Measurements from ENCODE around the gene SVIL. TPM values are rescaled to one million over a fixed set of nuclear protein-coding genes. Genes with fewer than 3 reads are reported as not detected.
"Not testable (repeated sequence)": the region's sequence is repeated elsewhere in the genome, so short reads cannot be mapped to it uniquely, and the experiment has no call there.

The SVIL gene
- polyA plus RNA-seq, 12 donors, result 54.5 to 267 (median 193) TPM

DNA sequence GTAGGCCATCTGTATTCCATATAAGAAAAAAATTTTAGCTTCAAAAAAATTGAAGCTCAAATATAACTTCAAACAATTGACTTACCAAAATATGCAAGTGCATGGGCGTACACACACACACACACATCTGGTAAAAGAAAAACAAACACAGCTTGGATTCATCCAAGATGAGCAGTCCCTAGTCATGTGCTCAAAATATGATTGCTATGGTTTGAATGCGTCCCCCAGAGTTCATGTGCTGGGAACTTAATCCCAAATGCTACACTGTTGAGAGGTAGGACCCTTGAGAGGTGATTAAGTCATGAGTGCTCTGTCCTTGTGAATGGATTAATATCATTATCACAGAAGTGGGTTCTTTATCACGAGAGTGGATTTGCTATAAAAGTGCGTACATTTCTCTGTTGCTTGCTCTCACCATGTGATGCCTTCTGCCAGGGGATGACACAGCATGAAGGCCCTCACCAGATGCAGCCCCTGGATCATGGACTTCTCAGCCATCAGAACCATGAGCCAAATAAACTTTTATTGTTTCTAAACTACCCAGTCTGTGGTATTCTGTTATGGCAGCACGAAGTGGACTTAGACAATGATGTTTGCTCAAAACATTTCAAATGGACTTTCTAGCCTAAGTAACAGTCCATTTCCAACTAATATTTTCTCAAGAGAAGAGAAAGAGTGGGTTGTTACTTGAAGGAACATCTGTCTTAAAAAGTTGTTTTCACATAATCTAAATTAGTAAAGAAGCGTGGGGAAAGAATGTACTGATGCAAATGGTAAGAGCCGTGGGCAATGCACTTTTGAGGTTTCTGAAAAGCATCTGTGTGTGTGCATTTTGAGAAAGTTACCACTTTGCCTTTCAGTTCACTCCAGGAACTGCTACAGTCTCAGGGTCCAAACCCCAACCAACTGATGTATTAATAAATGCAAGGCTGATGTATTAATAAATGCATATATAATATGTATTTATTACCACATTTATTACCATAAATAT, 15.1 kb upstream of the SVIL start:
- no peak for DNase-seq

- DNase-seq, result no peak
Measured at GRCh38 chr10:29648983-29649268, 14.2 kb upstream of the SVIL start.

DNA sequence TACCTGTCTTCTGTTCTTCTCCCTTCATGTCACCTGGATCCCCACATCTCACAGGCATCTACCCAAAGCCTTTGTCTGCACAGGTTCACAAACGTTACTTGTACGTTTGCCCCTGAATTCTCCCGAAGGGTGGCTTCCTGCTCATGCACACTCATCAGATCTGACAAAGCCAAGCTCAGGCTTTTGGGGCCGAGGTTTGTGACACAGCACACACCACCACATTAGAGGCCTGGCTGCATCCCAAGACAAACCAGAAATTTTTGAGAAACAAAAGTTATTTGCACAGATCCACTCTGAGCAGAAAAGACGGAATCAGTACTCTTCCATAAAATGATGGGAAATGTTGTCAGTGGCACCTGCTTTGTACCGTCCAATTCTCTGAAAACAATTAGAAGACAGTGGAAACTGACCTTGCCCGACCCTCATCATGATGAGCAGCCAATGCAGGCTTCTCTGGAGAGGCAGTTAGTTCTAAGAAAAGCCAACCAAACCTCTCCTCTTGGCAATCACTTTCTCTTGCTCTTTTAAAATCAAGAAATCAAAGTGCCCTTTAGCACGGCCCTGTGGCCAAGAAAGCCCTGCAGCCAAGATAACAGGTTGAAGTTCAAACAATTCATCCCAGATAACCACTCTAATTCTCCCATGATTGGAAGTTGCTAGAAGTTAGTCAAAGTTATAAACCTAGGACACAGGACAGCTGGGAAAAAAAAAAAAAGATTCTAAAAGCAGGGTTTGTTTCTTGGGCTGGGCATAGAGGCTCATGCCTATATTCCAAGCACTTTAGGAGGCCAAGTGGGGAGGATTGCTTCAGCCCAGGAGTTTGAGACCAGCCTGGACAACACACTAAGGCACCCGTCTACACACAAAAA, 13.6 kb upstream of the SVIL start:
- no peak for DNase-seq

DNA sequence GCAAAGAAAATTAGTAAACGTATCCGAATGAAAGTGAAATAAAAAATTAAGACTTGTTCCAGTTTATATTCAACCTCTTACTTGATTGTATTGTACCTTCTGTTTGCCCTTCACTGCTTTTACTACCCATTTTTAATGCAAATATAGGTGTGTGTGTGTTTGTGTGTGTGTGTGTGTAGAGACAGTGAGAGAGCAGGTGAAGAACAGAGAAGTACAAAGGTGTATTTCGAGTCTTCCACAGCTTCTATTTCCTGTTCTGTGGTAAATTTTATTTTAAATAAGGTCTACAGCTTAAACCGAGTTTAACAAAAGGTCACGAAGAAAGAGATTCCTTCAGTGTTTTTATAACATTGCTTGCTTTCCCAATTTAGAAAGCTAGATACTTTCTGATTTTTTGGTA, 12.7 kb upstream of the SVIL start:
- no peak for DNase-seq

- DNase-seq, result peak; percentile 71
Measured at GRCh38 chr10:29646960-29647461, 12.2 kb upstream of the SVIL start.

- no peak for DNase-seq
Measured at GRCh38 chr10:29646238-29646902, 11.6 kb upstream of the SVIL start.

GRCh38 chr10:29643771-29644501, 9.2 kb upstream of the SVIL start:
- DNase-seq, result peak; percentile 83

- peak; percentile 82 for DNase-seq
Measured at GRCh38 chr10:29642990-29643389, 8.2 kb upstream of the SVIL start.

GRCh38 chr10:29637537-29637936, 2.8 kb upstream of the SVIL start:
- no peak for DNase-seq

GRCh38 chr10:29636178-29636577, 1.4 kb upstream of the SVIL start:
- no peak for DNase-seq

DNA sequence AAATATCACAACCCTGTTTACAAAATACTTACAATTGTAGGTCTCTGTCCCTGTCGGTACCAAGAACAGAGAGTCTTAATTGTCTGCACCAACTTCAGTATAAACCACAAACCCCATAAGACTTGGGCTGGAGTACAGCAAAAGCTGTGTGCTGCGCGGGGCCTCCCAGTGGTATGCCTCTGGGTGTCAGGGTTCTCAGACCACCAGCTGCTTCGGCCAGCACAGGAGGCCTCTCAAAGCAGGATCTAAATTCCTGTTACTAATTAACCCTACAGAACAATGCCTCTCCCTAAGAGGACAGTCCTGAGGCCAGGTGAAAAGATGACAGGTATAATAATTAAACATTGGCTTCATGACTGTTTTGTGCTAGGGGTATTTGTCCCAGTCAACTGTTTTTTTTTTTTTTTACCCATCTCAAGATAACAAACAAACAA, 957 bp upstream of the SVIL start:
- no peak for DNase-seq

- DNase-seq, result no peak
Measured at GRCh38 chr10:29634105-29634504, 666 bp downstream of the SVIL start.

DNA sequence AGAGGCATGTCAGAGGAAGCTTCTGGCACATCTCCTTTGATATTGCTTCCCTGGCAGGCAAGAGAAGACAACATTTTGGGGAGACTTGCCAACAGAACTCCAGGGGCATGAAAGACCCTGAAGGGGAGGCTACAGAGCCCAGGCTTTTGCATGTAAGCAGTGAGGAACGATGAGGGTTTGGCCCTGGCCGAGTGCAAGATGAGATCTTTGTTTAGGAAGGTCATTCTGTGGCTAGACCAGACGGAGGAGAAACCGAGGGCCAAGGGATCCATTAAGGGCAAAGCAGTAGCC, 3.8 kb downstream of the SVIL start:
- DNase-seq, result no peak

GRCh38 chr10:29630205-29631048, 4.3 kb downstream of the SVIL start:
- DNase-seq, result no peak

DNA sequence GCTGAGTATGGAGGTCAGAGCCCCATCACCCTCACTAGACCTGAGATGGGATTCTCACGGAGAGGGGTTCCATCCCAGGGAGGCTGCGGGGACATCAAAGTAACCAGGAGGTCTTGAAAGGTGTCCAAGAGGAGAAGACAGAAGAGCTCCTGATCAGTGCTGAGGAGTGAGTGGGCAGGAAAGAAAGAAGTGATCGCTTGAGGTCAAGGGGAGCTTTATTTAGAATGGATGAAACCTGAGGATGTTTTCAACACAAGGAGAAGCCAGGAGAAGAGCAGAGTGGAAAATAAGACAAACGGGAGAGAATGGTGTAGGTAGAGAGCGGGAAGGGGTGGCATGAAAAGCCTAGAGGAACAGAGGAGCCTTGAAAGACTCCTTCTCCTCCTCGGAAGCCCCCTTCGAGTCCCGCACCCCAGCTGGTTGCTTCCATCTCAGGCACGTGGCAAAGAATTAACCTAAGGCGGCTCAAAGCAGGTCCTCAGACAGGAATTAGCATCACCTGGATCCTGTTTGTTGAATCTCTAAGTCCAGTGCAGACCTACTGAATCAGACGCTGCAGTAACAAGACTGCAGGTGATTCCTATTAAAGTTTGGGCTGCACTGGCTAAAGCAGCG, 5.8 kb downstream of the SVIL start:
- DNase-seq, result no peak

- peak; percentile 69 for DNase-seq
Measured at GRCh38 chr10:29628311-29628710, 6.5 kb downstream of the SVIL start.

GRCh38 chr10:29627201-29628132, 7.3 kb downstream of the SVIL start:
- DNase-seq, result no peak

DNA sequence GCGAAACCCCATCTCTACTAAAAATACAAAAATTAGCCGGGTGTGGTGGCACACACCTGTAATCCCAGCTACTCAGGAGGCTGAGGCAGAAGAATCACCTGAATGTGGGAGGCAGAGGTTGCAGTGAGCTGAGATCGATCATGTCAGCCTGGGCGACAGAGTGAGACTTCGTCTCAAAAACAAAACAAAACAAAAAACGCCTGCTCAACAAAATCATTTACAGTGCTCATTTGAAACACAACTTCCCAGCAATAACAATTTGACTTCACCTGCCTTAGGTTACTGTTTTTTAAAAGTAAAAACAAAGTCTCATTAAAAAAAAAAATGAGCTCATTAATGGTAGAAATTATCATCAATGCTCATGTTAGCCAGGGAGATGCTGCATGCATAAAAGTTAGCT, 10.4 kb downstream of the SVIL start:
- DNase-seq, result not testable (repeated sequence)

DNA sequence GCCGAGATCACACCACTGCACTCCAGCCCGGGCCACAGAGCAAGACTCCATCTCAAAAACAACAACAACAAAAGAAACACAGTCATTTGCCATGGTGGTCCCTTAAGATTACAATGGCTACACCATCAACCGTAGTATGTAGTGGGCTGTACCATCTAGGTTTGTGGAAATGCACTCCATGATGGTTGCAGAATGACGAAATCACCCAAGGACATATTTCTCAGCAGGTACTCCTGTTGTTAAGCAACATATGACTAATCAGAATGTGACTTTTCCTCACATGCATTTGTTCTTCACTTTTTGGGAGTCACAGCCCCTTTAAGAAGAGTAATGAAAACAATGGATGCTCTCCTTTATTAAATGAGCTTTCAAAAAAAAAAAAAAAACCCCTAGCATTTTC, 11.0 kb downstream of the SVIL start:
- DNase-seq, result no peak
